Stimulated activated naive CD8-positive, alpha-beta T cell treated with anti-CD3 and anti-CD28 coated beads, Interleukin-15, amount 100 ng/mL, for 72 hours (primary cell): ENCODE results near the gene FCGR3A.
A peak's percentile ranks its signal among the peaks of the same experiment; 100 is the strongest.
"Not testable (repeated sequence)": the region's sequence is repeated elsewhere in the genome, so short reads cannot be mapped to it uniquely, and the experiment has no call there.

ENCODE experiments used
- ATAC-seq: fragments of 150-1000 bp; cut with Tn5 transposase; 2 replicates; pipeline ENCODE4 v1.10.0; 2021; ENCODE audit warnings: mild to moderate bottlenecking, moderate library complexity
- DNase-seq, 2 donors: peaks; one replicate each; pipeline ENCODE4 v3.0.0; 2021 to 2022
- H3K27ac Mint-ChIP-seq, 2 donors: one replicate each; pipeline ENCODE4 v1.8.0; 2022; ENCODE audit warnings: mild to moderate bottlenecking in 2 of 2, mixed read lengths in 2 of 2, moderate library complexity in 2 of 2
- H3K27me3 Mint-ChIP-seq: one replicate; pipeline ENCODE4 v1.8.0; 2022; ENCODE audit warnings: mixed read lengths
- H3K4me1 Mint-ChIP-seq: one replicate; pipeline ENCODE4 v1.8.0; 2022; ENCODE audit warnings: mild to moderate bottlenecking, mixed read lengths
- H3K4me3 Mint-ChIP-seq, 2 donors: one replicate each; pipeline ENCODE4 v1.8.0; 2022; ENCODE audit warnings: mild to moderate bottlenecking in 2 of 2, mixed read lengths in 2 of 2, moderate library complexity in 1 of 2
- H3K9me3 Mint-ChIP-seq, 2 donors: one replicate each; pipeline ENCODE4 v1.8.0; 2022; ENCODE audit warnings: mixed read lengths in 2 of 2

Gene FCGR3A

DNA sequence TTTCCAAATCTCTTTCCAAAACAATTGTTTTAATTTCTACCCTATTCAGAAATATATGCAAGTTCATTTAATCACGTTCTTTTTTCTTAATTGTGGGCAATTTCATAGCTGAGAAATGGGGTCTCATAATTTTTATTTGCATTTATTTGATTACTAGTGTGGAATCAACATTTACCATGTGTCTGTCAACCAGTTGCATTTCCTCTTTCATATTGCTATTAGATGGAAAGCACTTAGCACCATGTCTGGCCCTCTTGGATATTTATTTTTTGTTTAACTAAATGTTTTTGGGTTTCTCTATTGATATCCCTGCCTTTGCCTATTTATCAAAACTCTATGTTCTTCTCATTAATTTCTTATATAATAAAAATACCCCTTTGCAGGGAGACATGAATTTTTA is 13.9 kb upstream of the FCGR3A start:
- H3K27me3 Mint-ChIP-seq, H3K9me3 Mint-ChIP-seq, DNase-seq, ATAC-seq, H3K4me3 Mint-ChIP-seq, H3K27ac Mint-ChIP-seq: not testable (repeated sequence)
- peaks cover 18% of the 10 kb centered on the region for H3K4me1 Mint-ChIP-seq

GRCh38 chr1:161562441-161562840 is 12.8 kb upstream of the FCGR3A start:
- H3K27me3 Mint-ChIP-seq, H3K27ac Mint-ChIP-seq, H3K9me3 Mint-ChIP-seq, ATAC-seq, H3K4me3 Mint-ChIP-seq, DNase-seq: not testable (repeated sequence)
- H3K4me1 Mint-ChIP-seq: peaks cover 18% of the 10 kb centered on the region

GRCh38 chr1:161560960-161561715 is 11.5 kb upstream of the FCGR3A start:
- ATAC-seq: peak; percentile 43
- not testable (repeated sequence) for DNase-seq, H3K9me3 Mint-ChIP-seq, H3K4me3 Mint-ChIP-seq, H3K27me3 Mint-ChIP-seq
- H3K4me1 Mint-ChIP-seq: peaks cover 13% of the 10 kb centered on the region
- H3K27ac Mint-ChIP-seq: peak overlapping the region in 1 of 2 donors; percentile 75

GRCh38 chr1:161557506-161558450 is 8.2 kb upstream of the FCGR3A start:
- not testable (repeated sequence) for ATAC-seq, H3K4me3 Mint-ChIP-seq, H3K27me3 Mint-ChIP-seq, H3K9me3 Mint-ChIP-seq, H3K27ac Mint-ChIP-seq, DNase-seq
- peaks cover 29% of the 10 kb centered on the region for H3K4me1 Mint-ChIP-seq

- H3K27me3 Mint-ChIP-seq, H3K9me3 Mint-ChIP-seq, H3K4me3 Mint-ChIP-seq, DNase-seq, H3K27ac Mint-ChIP-seq, ATAC-seq: not testable (repeated sequence)
- peaks cover 29% of the 10 kb centered on the region for H3K4me1 Mint-ChIP-seq
Measured at GRCh38 chr1:161556990-161557389, 7.4 kb upstream of the FCGR3A start.

GRCh38 chr1:161556143-161556542 is 6.5 kb upstream of the FCGR3A start:
- H3K9me3 Mint-ChIP-seq, ATAC-seq, DNase-seq, H3K27ac Mint-ChIP-seq, H3K27me3 Mint-ChIP-seq, H3K4me3 Mint-ChIP-seq: not testable (repeated sequence)
- peaks cover 26% of the 10 kb centered on the region for H3K4me1 Mint-ChIP-seq

DNA sequence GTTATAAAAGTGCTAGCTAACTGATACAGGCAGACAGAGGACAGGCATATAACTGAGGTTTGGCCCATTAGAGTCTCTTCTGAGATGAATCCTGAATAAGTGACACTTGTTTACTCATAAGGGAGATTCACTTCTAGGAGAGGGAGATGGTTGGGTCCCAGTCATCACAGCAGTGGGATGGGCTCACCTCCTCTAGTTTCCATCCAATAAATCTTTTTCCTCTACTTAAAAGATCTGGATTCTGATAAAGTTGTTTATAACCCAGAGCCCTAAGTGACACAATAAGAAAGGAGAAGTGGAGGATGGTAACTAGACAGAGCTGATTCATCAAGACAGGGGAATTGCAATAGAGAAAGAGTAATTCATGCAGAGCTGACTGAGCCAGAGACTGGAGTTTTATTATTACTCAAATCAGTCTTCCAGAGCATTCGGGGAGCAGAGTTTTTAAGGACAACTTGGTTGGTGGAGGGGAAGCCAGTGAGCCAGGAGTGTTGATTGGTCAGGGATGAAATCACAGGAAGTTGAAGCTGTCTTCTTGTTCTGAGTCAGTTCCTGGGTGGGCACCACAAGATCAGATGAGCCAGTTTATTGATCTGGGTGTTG is 5.3 kb upstream of the FCGR3A start:
- peak; percentile 94 for ATAC-seq
- H3K9me3 Mint-ChIP-seq, H3K27me3 Mint-ChIP-seq: not testable (repeated sequence)
- peak in 1 of 2 donors; percentile 47 for DNase-seq
- Mint-ChIP-seq H3K27ac (peak overlapping the region in 1 of 2 donors; percentile 88), H3K4me1 (peaks cover 20% of the 10 kb centered on the region), H3K4me3 (peak overlapping the region; percentile 20 to 32)

- H3K27ac Mint-ChIP-seq, H3K27me3 Mint-ChIP-seq, H3K9me3 Mint-ChIP-seq, ATAC-seq, DNase-seq: not testable (repeated sequence)
- Mint-ChIP-seq H3K4me1 (peaks cover 20% of the 10 kb centered on the region), H3K4me3 (peak overlapping the region in 1 of 2 donors; percentile 30)
Measured at GRCh38 chr1:161554340-161554739, 4.7 kb upstream of the FCGR3A start.

DNA sequence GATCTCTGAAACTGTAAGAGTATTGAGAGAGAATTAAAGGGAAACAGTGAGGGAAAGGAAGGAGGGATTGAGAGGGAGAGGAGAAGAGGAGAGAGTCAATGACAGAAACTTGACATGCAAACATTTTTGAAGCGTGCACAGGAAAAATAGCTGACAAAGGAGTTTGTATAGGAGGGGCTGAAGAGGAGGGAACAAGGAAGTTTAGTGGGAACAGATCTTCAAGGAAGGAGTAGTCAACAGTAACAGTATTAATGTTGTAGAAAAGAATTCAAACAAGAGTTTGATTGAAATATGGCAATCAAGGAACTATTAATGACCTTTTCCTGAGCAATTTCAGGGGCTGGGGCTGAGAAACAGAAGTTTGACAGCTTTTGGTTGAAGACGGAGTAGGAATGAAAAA is 4.0 kb upstream of the FCGR3A start:
- H3K9me3 Mint-ChIP-seq: not testable (repeated sequence)

DNA sequence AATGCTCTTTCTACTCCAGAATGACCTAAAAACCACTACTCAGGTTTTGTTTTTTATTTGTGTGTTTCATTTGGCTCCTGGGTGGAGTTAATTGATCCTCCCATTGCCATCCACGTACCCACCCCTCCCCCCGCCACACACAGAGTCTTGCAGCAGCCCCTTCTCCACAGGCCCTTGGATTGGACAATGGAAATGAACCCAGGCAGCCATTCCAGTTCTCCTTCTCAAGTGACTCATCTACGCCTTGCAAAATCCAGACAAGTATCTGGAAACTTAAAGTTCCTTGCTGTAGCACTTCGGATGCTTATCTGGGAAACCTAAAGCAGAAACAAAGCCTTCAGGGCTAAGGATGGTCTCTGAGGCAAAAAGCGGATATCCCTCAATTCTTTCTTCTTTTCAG is 1.3 kb upstream of the FCGR3A start:
- DNase-seq, H3K27ac Mint-ChIP-seq, ATAC-seq, H3K9me3 Mint-ChIP-seq, H3K4me3 Mint-ChIP-seq, H3K27me3 Mint-ChIP-seq: not testable (repeated sequence)
- H3K4me1 Mint-ChIP-seq: peaks cover 20% of the 10 kb centered on the region

More for the DNA sequence above, 4.0 kb upstream of the FCGR3A start:
- H3K27ac Mint-ChIP-seq, DNase-seq, H3K4me3 Mint-ChIP-seq, ATAC-seq, H3K27me3 Mint-ChIP-seq: not testable (repeated sequence)
- H3K4me1 Mint-ChIP-seq: peaks cover 20% of the 10 kb centered on the region

GRCh38 chr1:161548749-161549406 is 740 bp downstream of the FCGR3A start:
- not testable (repeated sequence) for H3K27ac Mint-ChIP-seq, H3K4me1 Mint-ChIP-seq, ATAC-seq, H3K4me3 Mint-ChIP-seq, H3K27me3 Mint-ChIP-seq, H3K9me3 Mint-ChIP-seq, DNase-seq

GRCh38 chr1:161547995-161548741 is 1.4 kb downstream of the FCGR3A start:
- H3K27me3 Mint-ChIP-seq, H3K4me3 Mint-ChIP-seq, ATAC-seq, H3K9me3 Mint-ChIP-seq, H3K27ac Mint-ChIP-seq, DNase-seq: not testable (repeated sequence)
- H3K4me1 Mint-ChIP-seq: peaks cover 12% of the 10 kb centered on the region

DNA sequence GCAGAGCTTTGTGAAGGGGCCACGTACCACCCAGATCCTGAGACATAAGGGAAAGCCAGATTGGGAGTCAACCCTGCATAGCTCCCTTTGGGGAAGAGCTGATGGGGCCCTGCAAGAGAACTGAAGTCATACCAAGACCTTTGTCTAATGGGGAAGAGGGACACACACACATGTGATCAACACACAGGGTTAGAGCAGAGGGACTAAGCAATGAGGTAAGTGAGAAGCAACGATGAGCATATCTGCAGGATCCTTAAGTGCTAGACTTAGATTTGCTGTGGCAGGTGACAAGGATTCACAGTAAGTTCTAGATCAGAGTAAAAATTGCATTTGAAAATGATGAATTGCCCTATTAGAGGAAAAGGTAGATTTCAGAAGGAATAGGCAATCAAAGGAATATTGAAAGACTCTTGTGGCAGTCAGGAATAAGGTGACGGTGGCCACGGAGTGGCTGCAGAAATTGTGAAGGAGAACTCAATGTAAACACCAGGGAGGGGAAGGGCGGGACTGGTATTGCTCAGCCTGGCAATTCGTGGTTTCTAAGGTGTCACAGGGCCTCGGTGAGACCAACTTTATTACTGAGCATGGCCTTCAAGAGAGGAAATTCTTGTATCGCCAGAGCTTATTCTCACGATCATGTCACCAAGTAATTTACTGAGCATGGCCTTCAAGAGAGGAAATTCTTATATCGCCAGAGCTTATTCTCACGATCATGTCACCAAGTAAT is 4.5 kb downstream of the FCGR3A start:
- H3K27me3 Mint-ChIP-seq, H3K27ac Mint-ChIP-seq, ATAC-seq, DNase-seq, H3K4me3 Mint-ChIP-seq, H3K9me3 Mint-ChIP-seq: not testable (repeated sequence)
- peaks cover 39% of the 10 kb centered on the region for H3K4me1 Mint-ChIP-seq

DNA sequence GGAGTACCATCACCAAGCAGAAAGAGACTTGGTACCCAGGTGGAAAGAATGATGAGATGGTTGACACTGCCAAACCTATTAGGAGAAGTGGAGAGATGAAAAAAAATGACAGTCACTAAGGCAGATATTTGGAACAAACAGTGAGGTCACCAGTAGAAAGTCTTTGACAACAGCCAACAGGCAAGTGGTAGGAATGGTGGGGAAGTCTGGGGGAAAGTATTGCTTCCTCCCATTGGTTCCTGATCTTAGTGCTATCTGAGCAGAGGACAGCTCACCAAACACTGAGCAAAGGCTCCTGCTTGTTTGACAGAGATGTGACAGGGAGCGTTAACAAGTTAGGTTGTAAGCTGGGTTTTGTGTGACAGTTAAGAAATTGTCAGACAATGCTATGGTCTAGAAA is 6.5 kb downstream of the FCGR3A start:
- not testable (repeated sequence) for H3K27ac Mint-ChIP-seq, ATAC-seq, H3K9me3 Mint-ChIP-seq, DNase-seq, H3K27me3 Mint-ChIP-seq, H3K4me3 Mint-ChIP-seq
- peaks cover 46% of the 10 kb centered on the region for H3K4me1 Mint-ChIP-seq
